ENCODE data around the gene ZNF100.

Gene ZNF100

GRCh38 chr19:21707065-21707464 lies 60.3 kb downstream of the ZNF100 start:
- no peaks in the 10 kb centered on the region for H3K9me3 ChIP-seq (ENCODE audit: control insufficient read depth, low read length)
- 89 to 95% methylated on average over 4 of the region's 4 CpGs for WGBS, 2 experiments

GRCh38 chr19:21705393-21705792 lies 62.0 kb downstream of the ZNF100 start:
- H3K27me3 ChIP-seq (ENCODE audit: control insufficient read depth, insufficient read depth, low read length, poor library complexity, severe bottlenecking), result no peaks in the 10 kb centered on the region
- WGBS, 2 experiments, result 41 to 46% methylated on average over 1 of the region's 1 CpG

More at GRCh38 chr19:21707065-21707464, 60.3 kb downstream of the ZNF100 start:
- H3K4me3 ChIP-seq (ENCODE audit: insufficient read depth, low read depth, low read length), result no peak overlapping the region
- no peaks in the 10 kb centered on the region for H3K4me1 ChIP-seq (ENCODE audit: control insufficient read depth, insufficient read depth, low read length)
- no peaks in the 10 kb centered on the region for H3K36me3 ChIP-seq (ENCODE audit: control insufficient read depth, insufficient read depth, low read length)
- H3K27ac ChIP-seq (ENCODE audit: insufficient read depth, low read depth, low read length, poor library complexity, severe bottlenecking), result no peak overlapping the region
- no peaks in the 10 kb centered on the region for H3K27me3 ChIP-seq (ENCODE audit: control insufficient read depth, insufficient read depth, low read length, poor library complexity, severe bottlenecking)

GRCh38 chr19:21704320-21704719 lies 63.1 kb downstream of the ZNF100 start:
- WGBS, 2 experiments, result 30 to 32% methylated on average over 2 to 3 of the region's 3 CpGs
- H3K4me3 ChIP-seq (ENCODE audit: insufficient read depth, low read depth, low read length), result no peak overlapping the region
- H3K36me3 ChIP-seq (ENCODE audit: control insufficient read depth, insufficient read depth, low read length), result no peaks in the 10 kb centered on the region
- no peaks in the 10 kb centered on the region for H3K9me3 ChIP-seq (ENCODE audit: control insufficient read depth, low read length)
- H3K27me3 ChIP-seq (ENCODE audit: control insufficient read depth, insufficient read depth, low read length, poor library complexity, severe bottlenecking), result no peaks in the 10 kb centered on the region
- no peak overlapping the region for H3K27ac ChIP-seq (ENCODE audit: insufficient read depth, low read depth, low read length, poor library complexity, severe bottlenecking)
- H3K4me1 ChIP-seq (ENCODE audit: control insufficient read depth, insufficient read depth, low read length), result no peaks in the 10 kb centered on the region

More at GRCh38 chr19:21705393-21705792, 62.0 kb downstream of the ZNF100 start:
- no peak overlapping the region for H3K4me3 ChIP-seq (ENCODE audit: insufficient read depth, low read depth, low read length)
- H3K27ac ChIP-seq (ENCODE audit: insufficient read depth, low read depth, low read length, poor library complexity, severe bottlenecking), result no peak overlapping the region
- H3K4me1 ChIP-seq (ENCODE audit: control insufficient read depth, insufficient read depth, low read length), result no peaks in the 10 kb centered on the region
- no peaks in the 10 kb centered on the region for H3K9me3 ChIP-seq (ENCODE audit: control insufficient read depth, low read length)
- no peaks in the 10 kb centered on the region for H3K36me3 ChIP-seq (ENCODE audit: control insufficient read depth, insufficient read depth, low read length)

- Histone ChIP-seq H3K9me3 (ENCODE audit: control insufficient read depth, low read length) (no peaks in the 10 kb centered on the region), H3K27ac (ENCODE audit: insufficient read depth, low read depth, low read length, poor library complexity, severe bottlenecking) (no peak overlapping the region), H3K4me1 (ENCODE audit: control insufficient read depth, insufficient read depth, low read length) (no peaks in the 10 kb centered on the region), H3K27me3 (ENCODE audit: control insufficient read depth, insufficient read depth, low read length, poor library complexity, severe bottlenecking) (no peaks in the 10 kb centered on the region), H3K4me3 (ENCODE audit: insufficient read depth, low read depth, low read length) (no peak overlapping the region), H3K36me3 (ENCODE audit: control insufficient read depth, insufficient read depth, low read length) (no peaks in the 10 kb centered on the region)
- WGBS, 2 experiments, result 67 to 69% methylated on average over 3 of the region's 3 CpGs
Observed at GRCh38 chr19:21699197-21699596, 68.2 kb downstream of the ZNF100 start.

GRCh38 chr19:21698215-21698614 lies 69.2 kb downstream of the ZNF100 start:
- no peak overlapping the region for H3K27ac ChIP-seq (ENCODE audit: insufficient read depth, low read depth, low read length, poor library complexity, severe bottlenecking)
- no peaks in the 10 kb centered on the region for H3K36me3 ChIP-seq (ENCODE audit: control insufficient read depth, insufficient read depth, low read length)
- WGBS, 2 experiments, result 54 to 59% methylated on average over 2 to 4 of the region's 4 CpGs
- H3K9me3 ChIP-seq (ENCODE audit: control insufficient read depth, low read length), result no peaks in the 10 kb centered on the region
- H3K4me3 ChIP-seq (ENCODE audit: insufficient read depth, low read depth, low read length), result no peak overlapping the region
- H3K27me3 ChIP-seq (ENCODE audit: control insufficient read depth, insufficient read depth, low read length, poor library complexity, severe bottlenecking), result no peaks in the 10 kb centered on the region
- no peaks in the 10 kb centered on the region for H3K4me1 ChIP-seq (ENCODE audit: control insufficient read depth, insufficient read depth, low read length)

GRCh38 chr19:21697698-21698097 lies 69.7 kb downstream of the ZNF100 start:
- WGBS, 2 experiments, result 65 to 73% methylated on average over 3 of the region's 3 CpGs
- Histone ChIP-seq H3K27ac (ENCODE audit: insufficient read depth, low read depth, low read length, poor library complexity, severe bottlenecking) (no peak overlapping the region), H3K9me3 (ENCODE audit: control insufficient read depth, low read length) (no peaks in the 10 kb centered on the region), H3K27me3 (ENCODE audit: control insufficient read depth, insufficient read depth, low read length, poor library complexity, severe bottlenecking) (no peaks in the 10 kb centered on the region), H3K4me1 (ENCODE audit: control insufficient read depth, insufficient read depth, low read length) (no peaks in the 10 kb centered on the region), H3K4me3 (ENCODE audit: insufficient read depth, low read depth, low read length) (no peak overlapping the region), H3K36me3 (ENCODE audit: control insufficient read depth, insufficient read depth, low read length) (no peaks in the 10 kb centered on the region)

GRCh38 chr19:21694171-21694906 lies 73.0 kb downstream of the ZNF100 start:
- WGBS, 2 experiments, result 87 to 89% methylated on average over 7 of the region's 7 CpGs
- H3K9me3 ChIP-seq (ENCODE audit: control insufficient read depth, low read length), result no peaks in the 10 kb centered on the region
- H3K36me3 ChIP-seq (ENCODE audit: control insufficient read depth, insufficient read depth, low read length), result no peaks in the 10 kb centered on the region

GRCh38 chr19:21693399-21693798 lies 74.0 kb downstream of the ZNF100 start:
- H3K27me3 ChIP-seq (ENCODE audit: control insufficient read depth, insufficient read depth, low read length, poor library complexity, severe bottlenecking), result no peaks in the 10 kb centered on the region
- no peak overlapping the region for H3K4me3 ChIP-seq (ENCODE audit: insufficient read depth, low read depth, low read length)
- H3K9me3 ChIP-seq (ENCODE audit: control insufficient read depth, low read length), result no peaks in the 10 kb centered on the region
- 88 to 92% methylated on average over 1 of the region's 1 CpG for WGBS, 2 experiments
- H3K36me3 ChIP-seq (ENCODE audit: control insufficient read depth, insufficient read depth, low read length), result no peaks in the 10 kb centered on the region
- no peaks in the 10 kb centered on the region for H3K4me1 ChIP-seq (ENCODE audit: control insufficient read depth, insufficient read depth, low read length)
- no peak overlapping the region for H3K27ac ChIP-seq (ENCODE audit: insufficient read depth, low read depth, low read length, poor library complexity, severe bottlenecking)

More at GRCh38 chr19:21694171-21694906, 73.0 kb downstream of the ZNF100 start:
- H3K27ac ChIP-seq (ENCODE audit: insufficient read depth, low read depth, low read length, poor library complexity, severe bottlenecking), result no peak overlapping the region
- no peaks in the 10 kb centered on the region for H3K4me1 ChIP-seq (ENCODE audit: control insufficient read depth, insufficient read depth, low read length)
- H3K27me3 ChIP-seq (ENCODE audit: control insufficient read depth, insufficient read depth, low read length, poor library complexity, severe bottlenecking), result no peaks in the 10 kb centered on the region
- H3K4me3 ChIP-seq (ENCODE audit: insufficient read depth, low read depth, low read length), result no peak overlapping the region

GRCh38 chr19:21691661-21692060 lies 75.7 kb downstream of the ZNF100 start:
- Histone ChIP-seq H3K4me1 (ENCODE audit: control insufficient read depth, insufficient read depth, low read length) (no peaks in the 10 kb centered on the region), H3K9me3 (ENCODE audit: control insufficient read depth, low read length) (no peaks in the 10 kb centered on the region), H3K27ac (ENCODE audit: insufficient read depth, low read depth, low read length, poor library complexity, severe bottlenecking) (no peak overlapping the region), H3K4me3 (ENCODE audit: insufficient read depth, low read depth, low read length) (no peak overlapping the region), H3K36me3 (ENCODE audit: control insufficient read depth, insufficient read depth, low read length) (no peaks in the 10 kb centered on the region), H3K27me3 (ENCODE audit: control insufficient read depth, insufficient read depth, low read length, poor library complexity, severe bottlenecking) (no peaks in the 10 kb centered on the region)
- WGBS, 2 experiments, result 74 to 83% methylated on average over 1 of the region's 1 CpG

GRCh38 chr19:21688464-21688863 lies 78.9 kb downstream of the ZNF100 start:
- no peak overlapping the region for H3K27ac ChIP-seq (ENCODE audit: insufficient read depth, low read depth, low read length, poor library complexity, severe bottlenecking)
- no peaks in the 10 kb centered on the region for H3K36me3 ChIP-seq (ENCODE audit: control insufficient read depth, insufficient read depth, low read length)
- H3K4me3 ChIP-seq (ENCODE audit: insufficient read depth, low read depth, low read length), result no peak overlapping the region
- WGBS, 2 experiments, result 83 to 85% methylated on average over 3 of the region's 3 CpGs
- H3K9me3 ChIP-seq (ENCODE audit: control insufficient read depth, low read length), result no peaks in the 10 kb centered on the region
- no peaks in the 10 kb centered on the region for H3K4me1 ChIP-seq (ENCODE audit: control insufficient read depth, insufficient read depth, low read length)
- H3K27me3 ChIP-seq (ENCODE audit: control insufficient read depth, insufficient read depth, low read length, poor library complexity, severe bottlenecking), result no peaks in the 10 kb centered on the region
